Stimulated activated memory B cell treated with anti-CD40 and anti-IgM and Interleukin-4, amounts not matched to agents 10 μg/mL and 1 μg/mL and 100 μg/mL, for 72 hours (primary cell): Measurements from ENCODE around the gene APOBEC3H.

Experiments
- ATAC-seq: fragments of 150-1000 bp; cut with Tn5 transposase; 2 replicates; pipeline ENCODE4 v1.10.0; 2021
- H3K27ac Mint-ChIP-seq: one replicate; pipeline ENCODE4 v1.8.0; 2022; ENCODE audit warnings: mild to moderate bottlenecking, mixed read lengths
- H3K27me3 Mint-ChIP-seq: one replicate; pipeline ENCODE4 v1.8.0; 2022; ENCODE audit warnings: mixed read lengths
- H3K36me3 Mint-ChIP-seq: one replicate; pipeline ENCODE4 v1.8.0; 2022; ENCODE audit warnings: mixed read lengths
- H3K4me1 Mint-ChIP-seq: one replicate; pipeline ENCODE4 v1.8.0; 2022; ENCODE audit warnings: mixed read lengths
- H3K4me3 Mint-ChIP-seq: one replicate; pipeline ENCODE4 v1.8.0; 2022; ENCODE audit warnings: mild to moderate bottlenecking, moderate library complexity, mixed read lengths
- H3K9me3 Mint-ChIP-seq: one replicate; pipeline ENCODE4 v1.8.0; 2022; ENCODE audit warnings: mixed read lengths

The APOBEC3H gene

DNA sequence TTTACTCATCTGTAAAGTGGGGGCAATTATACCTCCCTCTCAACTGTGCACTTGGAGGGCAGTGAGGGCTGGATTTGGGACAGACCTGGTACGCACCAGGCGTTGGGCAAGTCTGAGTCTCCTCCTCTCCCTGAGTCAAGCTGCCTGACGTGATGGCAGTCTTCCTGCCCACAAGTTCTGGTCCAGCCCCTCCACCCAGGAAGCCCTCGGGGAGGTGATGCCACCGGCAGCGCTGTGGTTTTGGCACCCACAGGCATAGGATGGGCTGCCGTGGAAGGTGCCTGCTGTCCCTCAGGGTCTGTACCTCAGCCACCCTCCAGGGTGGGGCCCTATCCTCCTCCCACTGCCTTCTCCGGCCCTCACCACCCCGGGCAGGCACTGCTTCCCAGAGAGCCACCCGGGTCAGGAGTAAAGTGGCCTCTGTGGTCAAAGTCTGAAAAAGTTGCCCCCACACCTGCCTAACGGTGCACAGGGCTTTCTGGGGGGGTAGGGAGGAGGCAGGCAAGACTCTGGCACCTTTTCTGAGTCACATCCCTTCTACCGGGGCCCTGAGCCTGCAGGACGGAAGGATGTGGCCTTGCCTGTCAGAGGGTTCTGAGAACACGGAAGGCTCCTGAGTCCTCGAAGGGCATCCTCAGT lies 6.5 kb upstream of the APOBEC3H start:
- H3K9me3 Mint-ChIP-seq, result no peaks in the 10 kb centered on the region
- peaks cover 17% of the 10 kb centered on the region for H3K36me3 Mint-ChIP-seq

DNA sequence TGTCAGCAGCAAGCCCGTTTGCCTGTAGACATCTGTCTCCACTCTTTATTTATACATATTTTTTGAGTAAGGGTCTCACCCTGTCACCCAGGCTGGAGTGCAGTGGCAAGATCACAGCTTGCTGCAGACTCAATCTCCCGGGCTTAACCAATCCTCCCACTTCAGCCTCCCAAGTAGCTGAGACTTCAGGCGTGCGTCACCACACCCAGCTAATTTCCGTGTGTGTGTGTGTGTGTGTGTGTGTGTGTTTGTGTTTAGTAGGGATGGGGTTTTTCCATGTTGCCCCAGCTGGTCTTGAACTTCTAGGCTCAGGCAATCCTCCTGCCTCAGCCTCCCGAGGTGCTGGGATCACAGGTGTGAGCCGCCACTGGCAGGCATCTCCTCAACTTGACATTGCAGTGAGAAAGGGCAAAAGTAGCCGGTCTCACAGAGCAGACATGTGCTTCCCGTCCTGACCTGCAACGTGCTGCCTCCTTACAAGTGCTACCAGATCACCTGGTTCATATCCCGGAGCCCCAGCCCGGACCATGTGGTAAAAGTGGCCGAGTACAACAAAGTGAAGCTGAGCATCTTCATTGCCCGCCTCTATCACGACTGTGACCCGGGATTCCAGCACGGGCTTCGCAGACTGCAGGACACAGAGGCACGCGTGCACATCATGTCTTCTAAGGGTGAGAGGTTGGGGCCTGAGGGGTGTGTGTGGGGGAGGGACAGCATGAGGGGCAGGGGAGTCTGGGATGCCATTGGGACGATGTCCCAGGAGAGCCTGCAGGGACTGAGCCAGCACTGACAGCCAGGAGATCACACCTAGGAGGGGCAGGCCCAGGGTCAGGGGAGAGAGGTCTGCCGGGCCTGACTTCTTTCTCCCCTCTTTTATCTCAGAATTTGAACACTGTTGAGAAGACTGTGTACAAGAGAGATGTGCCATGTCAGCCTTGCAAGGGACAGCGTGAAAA lies 5.6 kb upstream of the APOBEC3H start:
- H3K4me3 Mint-ChIP-seq, result no peak overlapping the region
- peaks cover 79% of the 10 kb centered on the region for H3K4me1 Mint-ChIP-seq
- no peak for ATAC-seq
- H3K27me3 Mint-ChIP-seq, result no peaks in the 10 kb centered on the region
- peak overlapping the region; percentile 79 for H3K27ac Mint-ChIP-seq
- H3K36me3 Mint-ChIP-seq, result peaks cover 10% of the 10 kb centered on the region
- H3K9me3 Mint-ChIP-seq, result no peaks in the 10 kb centered on the region

More for the DNA sequence above, 6.5 kb upstream of the APOBEC3H start:
- H3K27me3 Mint-ChIP-seq, result no peaks in the 10 kb centered on the region
- H3K4me1 Mint-ChIP-seq, result peaks cover 73% of the 10 kb centered on the region
- H3K4me3 Mint-ChIP-seq, result peak overlapping the region; percentile 55
- peak; percentile 72 for ATAC-seq
- peak overlapping the region; percentile 79 for H3K27ac Mint-ChIP-seq

DNA sequence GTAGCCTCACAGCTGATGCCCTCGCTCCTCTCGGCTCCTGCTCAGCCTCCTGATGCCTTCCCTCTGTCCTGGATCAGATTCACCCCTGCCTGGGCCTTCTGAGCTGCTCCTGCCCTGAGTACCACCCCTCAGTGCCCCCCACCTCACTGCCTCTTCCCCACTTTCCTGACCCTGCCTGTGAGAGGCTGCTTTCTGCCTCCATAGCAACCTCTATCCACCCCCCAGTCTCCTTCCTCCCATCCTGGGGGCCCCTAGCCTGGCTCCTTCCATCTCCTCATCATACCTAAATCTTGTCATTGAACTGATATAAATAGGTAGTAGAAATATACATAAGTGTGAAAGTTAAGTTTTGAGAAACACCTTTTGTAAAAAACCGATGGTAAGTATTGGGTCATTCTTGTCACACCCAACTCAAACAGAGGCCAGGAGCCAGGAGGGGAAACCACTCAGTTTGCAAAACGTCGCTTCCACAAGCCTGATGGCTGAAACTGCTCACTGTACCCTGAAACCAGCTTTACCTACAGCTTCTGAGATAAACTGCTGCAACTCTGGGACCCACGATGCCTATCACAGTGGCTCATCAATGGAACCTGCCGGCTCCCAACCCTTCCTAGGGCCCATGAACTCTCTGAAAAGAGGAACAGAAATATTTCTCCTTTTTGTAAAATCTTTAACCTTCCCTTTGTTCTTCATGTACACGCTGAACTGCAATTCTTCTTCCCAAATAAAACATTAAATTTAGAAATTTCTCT lies 4.8 kb upstream of the APOBEC3H start:
- Mint-ChIP-seq H3K4me1 (peaks cover 83% of the 10 kb centered on the region), H3K9me3 (no peaks in the 10 kb centered on the region), H3K27me3 (no peaks in the 10 kb centered on the region), H3K4me3 (peak overlapping the region; percentile 1), H3K36me3 (peaks cover 3% of the 10 kb centered on the region), H3K27ac (peak overlapping the region; percentile 79)
- peak; percentile 13 for ATAC-seq

DNA sequence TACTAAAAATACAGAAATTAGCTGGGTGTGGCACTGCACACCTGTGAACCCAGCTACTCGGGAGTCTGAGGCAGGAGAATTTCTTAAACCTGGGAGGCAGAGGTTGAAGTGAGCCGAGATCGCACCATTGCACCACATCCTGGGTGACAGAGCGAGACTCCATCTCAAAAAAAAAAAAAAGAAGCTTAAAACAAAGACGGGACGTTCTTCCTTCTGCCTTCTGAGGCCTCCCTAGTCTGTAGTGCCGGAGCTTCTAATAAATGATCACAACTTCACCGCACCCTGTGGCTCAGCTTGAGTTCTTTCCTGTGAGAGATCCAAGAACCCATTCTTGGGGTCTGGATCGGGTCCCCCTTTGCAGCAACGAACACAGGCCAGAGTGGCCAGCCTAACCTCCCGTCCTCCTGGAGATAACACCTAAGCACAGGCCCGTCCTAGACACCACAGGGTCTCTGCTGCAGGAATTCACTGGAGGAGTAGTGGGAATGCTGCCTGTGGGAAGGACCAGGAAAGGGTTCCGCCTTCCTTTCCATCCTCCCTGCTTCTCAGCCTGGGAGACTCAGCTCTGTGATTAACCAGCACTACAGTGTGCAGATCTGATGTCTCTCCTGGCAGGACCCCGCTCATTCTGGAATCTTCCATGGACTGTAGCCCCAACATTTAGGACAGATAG lies 2.2 kb upstream of the APOBEC3H start:
- no peak for ATAC-seq
- H3K36me3 Mint-ChIP-seq, result no peaks in the 10 kb centered on the region
- H3K4me3 Mint-ChIP-seq, result no peak overlapping the region
- H3K27ac Mint-ChIP-seq, result peak overlapping the region; percentile 92
- H3K27me3 Mint-ChIP-seq, result no peaks in the 10 kb centered on the region
- peaks cover 90% of the 10 kb centered on the region for H3K4me1 Mint-ChIP-seq
- no peaks in the 10 kb centered on the region for H3K9me3 Mint-ChIP-seq

DNA sequence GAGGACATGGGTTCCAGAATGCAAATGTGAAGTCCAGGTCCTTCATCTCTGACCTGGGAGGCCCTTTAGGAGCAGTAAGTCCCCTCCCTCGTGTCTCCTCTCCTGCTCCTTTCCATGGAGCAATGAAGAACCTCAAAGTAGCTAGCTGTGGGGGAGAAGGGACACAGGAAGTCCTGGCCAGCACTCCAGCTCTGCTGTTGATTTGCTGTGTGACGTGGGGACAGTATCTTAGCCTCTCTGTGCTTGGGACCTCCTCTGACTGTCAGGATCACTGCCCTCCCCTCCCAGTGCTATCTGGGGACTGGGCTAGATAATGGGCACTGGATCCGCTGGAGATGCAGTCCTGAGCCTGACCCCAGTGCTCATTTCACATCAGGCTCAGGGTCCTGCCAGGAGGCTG lies 1.1 kb upstream of the APOBEC3H start:
- H3K4me3 Mint-ChIP-seq, result no peak overlapping the region
- no peaks in the 10 kb centered on the region for H3K36me3 Mint-ChIP-seq
- H3K4me1 Mint-ChIP-seq, result peaks cover 90% of the 10 kb centered on the region
- no peak for ATAC-seq
- H3K27ac Mint-ChIP-seq, result peak overlapping the region; percentile 92
- no peaks in the 10 kb centered on the region for H3K27me3 Mint-ChIP-seq
- H3K9me3 Mint-ChIP-seq, result no peaks in the 10 kb centered on the region

DNA sequence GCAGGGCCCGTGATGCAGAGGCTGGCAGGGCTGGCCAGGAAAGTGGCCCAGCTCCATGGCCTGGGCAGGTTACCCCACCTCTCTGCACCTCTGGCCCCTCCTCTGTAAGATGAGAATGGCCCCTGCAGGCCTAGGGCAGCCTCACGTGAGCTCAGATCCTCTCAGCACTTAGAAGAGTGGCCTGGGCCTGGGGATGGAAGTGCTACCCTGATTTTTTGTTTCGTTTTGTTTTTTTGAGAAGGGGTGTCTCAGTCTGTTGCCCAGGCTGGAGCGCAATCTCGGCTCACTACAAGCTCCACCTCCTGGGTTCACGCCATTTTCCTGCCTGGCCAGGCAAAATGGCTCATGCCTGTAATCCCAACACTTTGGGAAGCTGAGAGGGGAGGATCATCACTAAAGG lies 982 bp downstream of the APOBEC3H start:
- ATAC-seq, result no peak
- Mint-ChIP-seq H3K27me3 (no peaks in the 10 kb centered on the region), H3K4me3 (peak overlapping the region; percentile 68)

DNA sequence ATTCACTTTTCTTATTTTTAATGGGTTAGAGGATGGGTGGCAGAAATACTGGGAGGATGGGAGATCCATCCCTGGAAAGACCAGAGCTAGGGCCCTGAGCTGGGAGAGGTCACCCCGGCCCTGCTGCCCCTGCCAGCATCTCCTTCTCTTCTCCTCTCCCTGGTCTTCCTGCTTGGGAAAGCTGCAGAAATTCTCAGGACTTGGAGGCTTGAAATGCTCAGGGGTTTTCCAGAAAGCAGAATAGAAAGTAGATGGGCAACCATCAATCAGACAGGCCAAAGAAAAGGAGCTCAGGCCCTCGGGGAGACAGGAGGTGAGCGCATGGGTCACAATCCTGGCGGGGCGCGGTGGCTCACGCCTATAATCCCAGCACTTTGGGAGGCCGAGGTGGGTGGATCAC lies 1.5 kb downstream of the APOBEC3H start:
- H3K4me1 Mint-ChIP-seq, result peaks cover 72% of the 10 kb centered on the region
- peak overlapping the region; percentile 49 for H3K4me3 Mint-ChIP-seq
- no peaks in the 10 kb centered on the region for H3K9me3 Mint-ChIP-seq
- peak overlapping the region; percentile 92 for H3K27ac Mint-ChIP-seq
- no peaks in the 10 kb centered on the region for H3K36me3 Mint-ChIP-seq
- ATAC-seq, result no peak
- H3K27me3 Mint-ChIP-seq, result no peaks in the 10 kb centered on the region

More for the DNA sequence above, 982 bp downstream of the APOBEC3H start:
- Mint-ChIP-seq H3K36me3 (no peaks in the 10 kb centered on the region), H3K9me3 (no peaks in the 10 kb centered on the region), H3K27ac (peak overlapping the region; percentile 92), H3K4me1 (peaks cover 73% of the 10 kb centered on the region)

DNA sequence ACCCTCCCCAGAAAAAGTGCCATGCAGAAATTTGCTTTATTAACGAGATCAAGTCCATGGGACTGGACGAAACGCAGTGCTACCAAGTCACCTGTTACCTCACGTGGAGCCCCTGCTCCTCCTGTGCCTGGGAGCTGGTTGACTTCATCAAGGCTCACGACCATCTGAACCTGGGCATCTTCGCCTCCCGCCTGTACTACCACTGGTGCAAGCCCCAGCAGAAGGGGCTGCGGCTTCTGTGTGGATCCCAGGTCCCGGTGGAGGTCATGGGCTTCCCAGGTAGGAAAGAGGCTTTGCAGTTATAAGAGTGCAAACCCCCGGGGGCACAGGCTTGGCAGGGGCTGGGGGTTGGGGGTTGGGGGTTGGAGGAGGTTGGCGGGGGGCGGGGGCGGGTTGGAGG lies 4.2 kb downstream of the APOBEC3H start:
- ATAC-seq, result no peak
- Mint-ChIP-seq H3K27ac (peak overlapping the region; percentile 92), H3K4me1 (peaks cover 50% of the 10 kb centered on the region), H3K36me3 (no peaks in the 10 kb centered on the region), H3K4me3 (no peak overlapping the region), H3K27me3 (no peaks in the 10 kb centered on the region), H3K9me3 (no peaks in the 10 kb centered on the region)

DNA sequence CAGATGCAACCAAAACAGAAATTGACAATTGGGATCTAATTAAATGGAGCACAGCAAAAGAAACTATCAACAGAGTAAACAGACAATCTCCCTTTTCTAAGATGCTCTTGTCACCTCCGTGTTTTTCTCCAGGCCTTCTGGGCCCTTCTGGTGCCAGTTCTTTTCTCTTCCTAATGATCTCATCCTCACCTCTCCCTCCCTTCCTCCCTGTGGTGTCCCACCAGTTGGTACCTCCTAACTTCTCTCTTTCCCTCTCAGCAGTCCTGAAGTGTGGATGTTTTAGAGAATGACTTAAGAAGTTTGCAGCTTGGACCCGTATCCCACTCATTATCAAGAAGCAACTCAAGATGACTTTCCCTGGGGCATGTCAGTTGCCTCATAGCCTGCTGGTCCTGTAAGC lies 6.4 kb downstream of the APOBEC3H start:
- no peaks in the 10 kb centered on the region for H3K9me3 Mint-ChIP-seq

DNA sequence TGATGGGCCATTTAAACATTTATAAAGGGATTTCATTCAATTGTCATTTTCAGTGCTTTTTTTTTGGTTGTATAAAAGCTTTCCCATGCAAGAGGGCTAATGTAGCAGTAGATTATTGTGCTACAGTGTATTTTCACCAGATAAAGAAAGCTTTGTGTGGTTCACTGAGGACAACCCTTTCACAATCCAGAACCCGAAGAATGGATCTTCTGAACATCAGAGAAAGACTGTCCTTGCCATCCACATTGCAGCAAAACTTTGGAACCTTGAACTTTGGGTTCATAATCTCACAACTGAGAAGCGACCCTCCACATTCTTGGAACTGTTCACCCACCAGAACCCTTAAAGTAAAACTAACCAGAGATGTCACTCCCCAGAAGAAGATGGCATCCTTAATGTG lies 9.3 kb downstream of the APOBEC3H start:
- no peak for ATAC-seq
- H3K36me3 Mint-ChIP-seq, result no peaks in the 10 kb centered on the region
- H3K4me1 Mint-ChIP-seq, result peaks cover 17% of the 10 kb centered on the region
- no peak overlapping the region for H3K4me3 Mint-ChIP-seq
- H3K27ac Mint-ChIP-seq, result no peak overlapping the region
- H3K27me3 Mint-ChIP-seq, result no peaks in the 10 kb centered on the region
- no peaks in the 10 kb centered on the region for H3K9me3 Mint-ChIP-seq

More for the DNA sequence above, 6.4 kb downstream of the APOBEC3H start:
- no peak overlapping the region for H3K4me3 Mint-ChIP-seq
- ATAC-seq, result no peak
- no peaks in the 10 kb centered on the region for H3K36me3 Mint-ChIP-seq
- H3K4me1 Mint-ChIP-seq, result peaks cover 29% of the 10 kb centered on the region
- no peaks in the 10 kb centered on the region for H3K27me3 Mint-ChIP-seq
- peak overlapping the region; percentile 58 for H3K27ac Mint-ChIP-seq

DNA sequence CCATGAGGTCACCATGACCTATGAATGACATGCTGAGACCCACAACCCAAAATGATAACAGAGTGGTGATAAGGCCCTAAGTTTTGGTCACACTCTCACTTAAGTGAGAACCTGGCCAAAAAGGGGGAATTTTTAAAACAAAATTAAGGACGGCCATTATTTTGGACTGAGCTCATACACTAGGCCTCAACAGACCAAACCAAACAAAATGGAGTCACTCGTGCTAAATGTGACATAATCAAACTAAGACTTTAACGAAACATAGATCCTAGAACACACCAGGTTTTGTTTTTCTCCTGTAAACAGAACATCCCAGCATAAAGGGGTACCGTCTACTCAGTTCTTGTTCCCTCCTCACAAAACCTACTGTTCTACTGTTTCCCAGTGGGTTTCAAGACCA lies 11.4 kb downstream of the APOBEC3H start:
- no peaks in the 10 kb centered on the region for H3K27me3 Mint-ChIP-seq
- no peaks in the 10 kb centered on the region for H3K36me3 Mint-ChIP-seq
- H3K4me3 Mint-ChIP-seq, result no peak overlapping the region
- no peaks in the 10 kb centered on the region for H3K9me3 Mint-ChIP-seq
- H3K4me1 Mint-ChIP-seq, result peaks cover 23% of the 10 kb centered on the region
- ATAC-seq, result no peak
- peak overlapping the region; percentile 39 for H3K27ac Mint-ChIP-seq

DNA sequence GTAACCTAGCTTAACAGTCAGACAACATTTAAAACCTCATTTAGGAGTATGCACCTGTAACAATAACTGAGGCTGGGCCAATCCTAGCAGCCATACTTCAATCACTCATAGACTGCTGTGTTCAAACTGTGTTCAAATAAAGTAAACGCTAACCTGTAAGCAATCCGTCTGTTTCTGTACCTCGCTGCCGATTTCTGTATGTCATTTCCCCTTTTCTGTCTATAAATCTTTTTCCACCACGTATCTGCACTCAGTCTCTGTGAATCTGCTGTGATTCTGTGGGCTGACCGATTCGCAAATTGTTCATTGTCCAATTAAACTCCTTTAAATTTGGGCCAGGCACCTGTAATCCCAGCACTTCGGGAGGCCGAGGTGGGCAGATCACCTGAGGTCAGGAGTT lies 12.3 kb downstream of the APOBEC3H start:
- Mint-ChIP-seq H3K4me3 (no peak overlapping the region), H3K27me3 (no peaks in the 10 kb centered on the region), H3K36me3 (no peaks in the 10 kb centered on the region), H3K9me3 (no peaks in the 10 kb centered on the region), H3K27ac (peak overlapping the region; percentile 39), H3K4me1 (peaks cover 31% of the 10 kb centered on the region)
- no peak for ATAC-seq

DNA sequence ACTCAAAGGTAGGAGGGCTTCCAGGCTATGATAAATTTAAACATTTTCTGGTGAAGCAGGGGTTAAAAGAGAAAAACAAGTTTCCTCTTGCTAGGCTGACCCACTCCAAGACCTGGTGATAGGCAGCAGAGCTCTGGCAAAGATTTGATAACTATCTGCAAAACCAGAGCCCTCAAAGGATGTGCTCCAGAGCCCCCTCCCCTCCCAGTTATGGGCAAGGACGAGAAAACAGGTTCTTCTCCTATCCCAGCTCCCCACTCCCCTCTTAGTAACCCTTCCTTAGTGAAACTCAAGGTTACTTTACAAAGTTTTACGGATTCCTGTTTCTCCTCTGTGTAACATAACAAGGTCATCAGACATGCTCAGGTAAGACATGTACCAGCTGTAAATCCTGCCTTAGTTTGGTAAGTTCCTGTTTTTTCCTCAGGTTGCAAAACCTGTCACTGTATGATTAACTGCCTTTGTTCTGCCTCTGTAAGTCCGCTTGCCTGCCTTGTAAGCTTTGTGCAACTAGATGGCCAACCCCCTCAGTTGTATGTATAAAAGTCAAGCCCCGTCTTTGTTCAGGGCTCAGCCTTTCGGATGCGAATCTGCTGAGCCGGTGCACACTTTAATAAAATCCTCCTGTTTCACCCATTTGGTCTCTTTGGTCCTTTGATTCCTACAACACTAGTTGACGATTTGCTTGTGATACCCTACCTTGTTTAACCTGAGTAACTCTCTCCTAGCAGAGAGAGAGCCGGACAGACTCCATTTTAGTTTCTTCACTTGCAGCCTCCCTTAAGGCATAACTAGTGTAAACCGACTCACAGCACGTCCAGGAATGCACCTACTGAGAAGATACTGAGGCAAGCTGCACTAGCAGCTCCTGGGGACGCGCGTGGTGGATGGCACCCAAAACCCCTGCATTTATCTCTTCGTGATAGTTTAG lies 13.9 kb downstream of the APOBEC3H start:
- Mint-ChIP-seq H3K27me3 (no peaks in the 10 kb centered on the region), H3K36me3 (no peaks in the 10 kb centered on the region), H3K4me1 (peaks cover 46% of the 10 kb centered on the region), H3K4me3 (no peak overlapping the region), H3K27ac (peak overlapping the region; percentile 73), H3K9me3 (no peaks in the 10 kb centered on the region)
- peak; percentile 62 for ATAC-seq

DNA sequence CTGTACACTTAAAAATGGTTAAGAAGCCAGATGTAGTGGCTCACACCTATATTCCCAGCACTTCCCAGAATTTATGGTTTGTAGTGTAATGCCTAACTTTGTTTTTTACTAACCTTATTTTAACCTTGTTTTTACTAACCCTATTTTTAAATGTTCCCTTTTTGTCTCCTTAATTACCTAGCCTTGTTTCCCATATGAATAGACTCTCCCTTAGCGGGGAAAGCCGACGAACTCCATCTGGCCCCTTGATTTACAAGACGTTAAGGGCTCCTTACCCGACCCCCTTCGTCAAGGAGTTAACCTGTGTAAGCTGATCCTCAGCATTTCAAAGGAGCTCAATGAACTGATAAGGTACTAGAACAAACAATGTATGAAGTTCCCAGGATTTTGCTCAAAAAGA lies 17.1 kb downstream of the APOBEC3H start:
- Mint-ChIP-seq H3K4me3 (no peak overlapping the region), H3K36me3 (no peaks in the 10 kb centered on the region), H3K27ac (peak overlapping the region; percentile 78), H3K9me3 (no peaks in the 10 kb centered on the region), H3K27me3 (no peaks in the 10 kb centered on the region), H3K4me1 (peaks cover 70% of the 10 kb centered on the region)
- ATAC-seq, result no peak
